Measurements from ENCODE around the gene CCDC15. TPM values are rescaled to one million over a fixed set of nuclear protein-coding genes. Genes with fewer than 3 reads are reported as not detected.

CCDC15 gene
- total RNA-seq, 1 donor from 2014 or later = 0.25 TPM

- no peaks in the 10 kb centered on the region for H3K9me3 ChIP-seq (replicated peaks)
- no peak for TF ChIP-seq CTCF (IDR thresholded peaks at IDR 0.05; ENCODE audit: borderline replicate concordance)
- no peaks in the 10 kb centered on the region for H3K36me3 ChIP-seq
- H3K4me1 ChIP-seq = no peaks in the 10 kb centered on the region
- DNase-seq = no peak
- intact Hi-C loops (cut with micrococcal nuclease) = no loop called here
- H3K27ac ChIP-seq (replicated peaks) = no peak overlapping the region
- H3K27me3 ChIP-seq (ENCODE audit: low read depth) = peaks cover 24% of the 10 kb centered on the region
- H3K4me3 ChIP-seq = no peak overlapping the region
Observed at GRCh38 chr11:124937336-124937935, 16.6 kb upstream of the CCDC15 start.

DNA sequence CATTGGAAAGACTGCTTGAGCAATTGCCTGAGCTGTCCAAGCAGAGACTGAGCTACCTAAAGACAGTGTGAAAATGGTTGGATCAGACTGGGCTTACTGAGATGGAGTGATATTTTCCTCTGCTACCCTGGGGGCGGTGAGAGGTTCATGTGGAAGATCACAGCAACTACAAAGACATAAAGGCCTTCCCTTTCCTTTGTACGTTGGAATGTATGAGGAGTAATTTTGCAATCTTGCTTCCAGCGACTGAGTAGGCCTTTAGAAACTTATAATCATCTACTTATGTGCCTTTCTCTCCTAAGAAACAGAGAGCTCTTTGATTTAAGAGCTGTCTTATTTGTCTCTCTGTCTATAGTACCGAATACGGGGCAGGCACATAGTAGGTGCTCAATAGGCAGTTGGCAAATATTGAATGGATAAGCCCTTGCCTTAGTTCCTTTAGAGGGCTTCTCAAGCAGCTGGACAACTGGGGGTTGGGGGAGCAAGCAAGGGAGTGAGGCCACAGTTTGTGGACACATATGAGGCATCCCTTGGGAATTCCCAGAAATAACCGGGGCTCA is 15.7 kb upstream of the CCDC15 start:
- H3K27ac ChIP-seq (replicated peaks) = no peak overlapping the region
- H3K27me3 ChIP-seq (ENCODE audit: low read depth) = peaks cover 24% of the 10 kb centered on the region
- intact Hi-C loops (cut with micrococcal nuclease) = no loop called here
- no peaks in the 10 kb centered on the region for H3K9me3 ChIP-seq (replicated peaks)
- H3K4me1 ChIP-seq = no peaks in the 10 kb centered on the region
- H3K4me3 ChIP-seq = no peak overlapping the region
- no peak for TF ChIP-seq CTCF (IDR thresholded peaks at IDR 0.05; ENCODE audit: borderline replicate concordance)
- H3K36me3 ChIP-seq = no peaks in the 10 kb centered on the region
- DNase-seq = no peak

- Histone ChIP-seq H3K9me3 (replicated peaks) (no peaks in the 10 kb centered on the region), H3K27ac (replicated peaks) (no peak overlapping the region), H3K27me3 (ENCODE audit: low read depth) (peaks cover 24% of the 10 kb centered on the region), H3K36me3 (no peaks in the 10 kb centered on the region), H3K4me3 (no peak overlapping the region), H3K4me1 (no peaks in the 10 kb centered on the region)
- no peak for TF ChIP-seq CTCF (IDR thresholded peaks at IDR 0.05; ENCODE audit: borderline replicate concordance)
- DNase-seq = no peak
- intact Hi-C loops (cut with micrococcal nuclease) = no loop called here
Observed at GRCh38 chr11:124938970-124939369, 15.0 kb upstream of the CCDC15 start.

DNA sequence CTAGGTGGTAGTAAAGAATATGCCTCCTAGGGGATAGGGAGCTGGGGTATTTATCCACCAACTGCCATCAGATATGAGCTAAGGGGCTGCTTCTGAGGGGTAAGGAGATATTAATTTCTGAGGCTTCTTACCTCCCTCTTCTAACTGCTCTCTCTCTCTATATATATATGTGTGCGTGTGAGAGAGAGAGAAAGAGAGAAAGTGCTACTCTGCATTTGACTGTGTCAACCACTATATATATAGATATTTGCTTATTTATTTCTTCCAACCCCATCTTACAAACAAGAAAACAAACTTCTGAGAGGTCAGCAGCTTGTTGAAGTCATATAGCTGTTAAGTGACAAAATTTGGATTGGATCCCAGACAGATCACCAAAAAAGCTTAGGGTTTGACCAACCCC is 12.3 kb upstream of the CCDC15 start:
- H3K4me1 ChIP-seq = no peaks in the 10 kb centered on the region
- intact Hi-C loops (cut with micrococcal nuclease) = no loop called here
- no peaks in the 10 kb centered on the region for H3K9me3 ChIP-seq (replicated peaks)
- H3K4me3 ChIP-seq = no peak overlapping the region
- no peak for DNase-seq
- H3K27ac ChIP-seq (replicated peaks) = no peak overlapping the region
- H3K36me3 ChIP-seq = no peaks in the 10 kb centered on the region
- no peak for TF ChIP-seq CTCF (IDR thresholded peaks at IDR 0.05; ENCODE audit: borderline replicate concordance)
- H3K27me3 ChIP-seq (ENCODE audit: low read depth) = peaks cover 3% of the 10 kb centered on the region

DNA sequence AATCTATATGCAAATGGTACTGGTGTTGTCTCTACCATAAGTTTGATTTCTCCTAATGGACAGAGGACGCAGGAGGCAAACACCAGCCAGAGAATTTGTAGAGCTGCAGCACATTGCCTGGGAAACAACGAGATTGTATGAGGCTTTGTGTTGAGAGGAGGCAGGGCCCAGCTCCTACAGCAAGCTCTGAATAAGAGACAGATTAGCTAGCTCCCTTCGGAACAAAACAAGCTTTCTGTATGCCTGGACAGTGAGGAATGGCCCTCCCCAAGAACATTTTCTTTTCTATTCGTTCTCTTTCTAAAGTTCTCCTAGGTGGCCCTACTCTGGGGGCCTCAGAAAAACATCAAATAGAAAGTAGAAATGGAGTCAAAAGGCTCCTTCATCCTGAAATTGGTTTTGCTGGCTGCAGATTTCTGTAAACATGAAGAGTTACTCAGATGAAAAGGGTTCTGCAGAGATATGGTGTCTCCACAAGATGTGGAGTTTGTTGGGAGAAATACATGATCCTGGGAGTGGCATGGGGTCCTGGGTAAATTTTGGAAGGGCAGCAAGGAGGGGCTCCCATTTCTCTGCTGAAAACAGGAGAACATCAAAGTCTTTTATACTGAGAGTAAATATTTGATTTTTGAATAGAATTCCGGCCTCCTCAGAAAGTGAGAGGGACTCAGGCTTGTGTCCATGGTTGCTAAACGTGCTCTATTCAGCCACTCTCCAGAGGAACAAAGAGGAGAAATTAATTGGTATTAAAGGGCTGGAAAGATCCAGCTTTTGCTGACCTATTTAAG is 11.3 kb upstream of the CCDC15 start:
- Histone ChIP-seq H3K27me3 (ENCODE audit: low read depth) (no peaks in the 10 kb centered on the region), H3K27ac (replicated peaks) (no peak overlapping the region), H3K9me3 (replicated peaks) (no peaks in the 10 kb centered on the region), H3K4me1 (no peaks in the 10 kb centered on the region), H3K36me3 (no peaks in the 10 kb centered on the region), H3K4me3 (no peak overlapping the region)
- no peak for TF ChIP-seq CTCF (IDR thresholded peaks at IDR 0.05; ENCODE audit: borderline replicate concordance)
- intact Hi-C loops (cut with micrococcal nuclease) = no loop called here
- no peak for DNase-seq
